Measurements from ENCODE around the gene MDC1. TPM values are rescaled to one million over a fixed set of nuclear protein-coding genes. Genes with fewer than 3 reads are reported as not detected.

The MDC1 gene
- total and polyA plus RNA-seq, 2 of the 13 experiments (the other 11 are each of a cell fraction or from before 2014, with no cell fraction given): 8.4 to 14.0 TPM

DNA sequence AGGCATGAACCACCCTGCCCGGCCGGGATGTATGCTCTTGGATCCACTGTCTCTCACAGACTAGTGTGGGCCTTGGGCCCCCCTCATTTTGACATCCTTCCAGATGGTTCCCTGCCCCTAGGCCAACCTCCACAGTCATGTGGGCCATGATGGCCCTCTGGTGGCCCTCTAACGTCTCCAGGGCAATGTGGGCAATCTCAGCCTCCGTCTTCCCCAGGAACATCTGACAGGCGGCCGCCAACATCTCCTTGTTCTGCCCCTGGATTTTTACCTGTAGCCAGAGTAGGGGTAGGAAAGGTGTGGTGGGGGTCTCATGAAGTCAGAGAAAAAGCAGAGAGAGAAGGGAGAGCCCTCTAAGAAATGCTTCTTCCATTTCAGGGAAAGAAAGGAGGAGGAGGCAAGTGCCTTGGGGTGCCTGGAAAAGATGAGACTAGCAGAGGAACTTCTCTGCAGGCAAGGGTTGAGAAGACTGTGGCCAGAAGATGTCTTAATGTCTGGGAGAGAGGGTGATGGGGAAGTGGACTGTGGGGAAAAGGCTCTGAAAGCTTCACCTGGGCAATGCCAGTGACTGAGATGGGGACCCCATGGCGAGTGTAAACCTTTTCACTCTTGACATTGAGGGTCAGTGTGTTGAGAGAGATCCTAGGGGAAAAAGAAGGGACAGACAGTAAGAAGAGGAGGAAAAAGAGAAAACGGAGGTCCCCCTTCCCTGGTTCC, 24.1 kb upstream of the MDC1 start (continued):
- no peak for TF ChIP-seq ZNF317 (CRISPR knock-in tag; IDR thresholded peaks at IDR 0.05)
- TF ChIP-seq KDM5B (CRISPR knock-in tag; IDR thresholded peaks at IDR 0.05; ENCODE audit: borderline replicate concordance): 0 out of 2 replicates have a peak, but pooled peaks have one; percentile 31
- TF ChIP-seq ATF7-NPFF (CRISPR knock-in tag; IDR thresholded peaks at IDR 0.05; ENCODE audit: low read depth): no peak
- TF ChIP-seq SAP130 (CRISPR knock-in tag; IDR thresholded peaks at IDR 0.05; ENCODE audit: low read depth): no peak
- 0 out of 2 replicates have a peak, but pooled peaks have one; percentile 10 for TF ChIP-seq ZNF768 (CRISPR knock-in tag; IDR thresholded peaks at IDR 0.05)
- no peak for TF ChIP-seq MEIS1 (CRISPR knock-in tag; IDR thresholded peaks at IDR 0.05; ENCODE audit: borderline replicate concordance)
- TF ChIP-seq MLLT10 (CRISPR knock-in tag; IDR thresholded peaks at IDR 0.05): no peak
- TF ChIP-seq HMG20B (CRISPR knock-in tag; conservative IDR thresholded peaks at IDR 0.05): no peak
- TF ChIP-seq ZC3H4 (CRISPR knock-in tag; IDR thresholded peaks at IDR 0.05; ENCODE audit: borderline replicate concordance): no peak
- no peak for TF ChIP-seq ZNF337 (CRISPR knock-in tag; IDR thresholded peaks at IDR 0.05; ENCODE audit: borderline replicate concordance, low read depth)
- TF ChIP-seq NR3C1 (CRISPR knock-in tag; IDR thresholded peaks at IDR 0.05): no peak
- TF ChIP-seq, protein P1, sequence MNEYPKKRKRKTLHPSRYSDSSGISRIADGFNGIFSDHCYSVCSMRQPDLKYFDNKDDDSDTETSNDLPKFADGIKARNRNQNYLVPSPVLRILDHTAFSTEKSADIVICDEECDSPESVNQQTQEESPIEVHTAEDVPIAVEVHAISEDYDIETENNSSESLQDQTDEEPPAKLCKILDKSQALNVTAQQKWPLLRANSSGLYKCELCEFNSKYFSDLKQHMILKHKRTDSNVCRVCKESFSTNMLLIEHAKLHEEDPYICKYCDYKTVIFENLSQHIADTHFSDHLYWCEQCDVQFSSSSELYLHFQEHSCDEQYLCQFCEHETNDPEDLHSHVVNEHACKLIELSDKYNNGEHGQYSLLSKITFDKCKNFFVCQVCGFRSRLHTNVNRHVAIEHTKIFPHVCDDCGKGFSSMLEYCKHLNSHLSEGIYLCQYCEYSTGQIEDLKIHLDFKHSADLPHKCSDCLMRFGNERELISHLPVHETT (CRISPR knock-in tag; conservative IDR thresholded peaks at IDR 0.05): 0 out of 2 replicates have a peak, but pooled peaks have one; percentile 9
- no peak for TF ChIP-seq KDM5A (IDR thresholded peaks at IDR 0.05; ENCODE audit: borderline replicate concordance, low read length)
- no peak for TF ChIP-seq ONECUT2 (CRISPR knock-in tag; IDR thresholded peaks at IDR 0.05)
- TF ChIP-seq ZNF296 (CRISPR knock-in tag; conservative IDR thresholded peaks at IDR 0.05): no peak
- TF ChIP-seq MZF1 (CRISPR knock-in tag; IDR thresholded peaks at IDR 0.05; ENCODE audit: borderline replicate concordance): no peak
- TF ChIP-seq ZNF883 (CRISPR knock-in tag; IDR thresholded peaks at IDR 0.05; ENCODE audit: not compliant biosample characterization): no peak
- TF ChIP-seq, protein P2, sequence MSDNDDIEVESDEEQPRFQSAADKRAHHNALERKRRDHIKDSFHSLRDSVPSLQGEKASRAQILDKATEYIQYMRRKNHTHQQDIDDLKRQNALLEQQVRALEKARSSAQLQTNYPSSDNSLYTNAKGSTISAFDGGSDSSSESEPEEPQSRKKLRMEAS (IDR thresholded peaks at IDR 0.05): no peak
- TF ChIP-seq ZSCAN9 (CRISPR knock-in tag; IDR thresholded peaks at IDR 0.05; ENCODE audit: borderline replicate concordance): no peak
- TF ChIP-seq, protein P3, sequence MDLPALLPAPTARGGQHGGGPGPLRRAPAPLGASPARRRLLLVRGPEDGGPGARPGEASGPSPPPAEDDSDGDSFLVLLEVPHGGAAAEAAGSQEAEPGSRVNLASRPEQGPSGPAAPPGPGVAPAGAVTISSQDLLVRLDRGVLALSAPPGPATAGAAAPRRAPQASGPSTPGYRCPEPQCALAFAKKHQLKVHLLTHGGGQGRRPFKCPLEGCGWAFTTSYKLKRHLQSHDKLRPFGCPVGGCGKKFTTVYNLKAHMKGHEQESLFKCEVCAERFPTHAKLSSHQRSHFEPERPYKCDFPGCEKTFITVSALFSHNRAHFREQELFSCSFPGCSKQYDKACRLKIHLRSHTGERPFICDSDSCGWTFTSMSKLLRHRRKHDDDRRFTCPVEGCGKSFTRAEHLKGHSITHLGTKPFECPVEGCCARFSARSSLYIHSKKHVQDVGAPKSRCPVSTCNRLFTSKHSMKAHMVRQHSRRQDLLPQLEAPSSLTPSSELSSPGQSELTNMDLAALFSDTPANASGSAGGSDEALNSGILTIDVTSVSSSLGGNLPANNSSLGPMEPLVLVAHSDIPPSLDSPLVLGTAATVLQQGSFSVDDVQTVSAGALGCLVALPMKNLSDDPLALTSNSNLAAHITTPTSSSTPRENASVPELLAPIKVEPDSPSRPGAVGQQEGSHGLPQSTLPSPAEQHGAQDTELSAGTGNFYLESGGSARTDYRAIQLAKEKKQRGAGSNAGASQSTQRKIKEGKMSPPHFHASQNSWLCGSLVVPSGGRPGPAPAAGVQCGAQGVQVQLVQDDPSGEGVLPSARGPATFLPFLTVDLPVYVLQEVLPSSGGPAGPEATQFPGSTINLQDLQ (CRISPR knock-in tag; IDR thresholded peaks at IDR 0.05): no peak
- TF ChIP-seq CBX2 (IDR thresholded peaks at IDR 0.05; ENCODE audit: low read depth, low read length): no peak
- no peak for TF ChIP-seq CBX2 (CRISPR knock-in tag; IDR thresholded peaks at IDR 0.05; ENCODE audit: low read depth)
- TF ChIP-seq, protein P4, sequence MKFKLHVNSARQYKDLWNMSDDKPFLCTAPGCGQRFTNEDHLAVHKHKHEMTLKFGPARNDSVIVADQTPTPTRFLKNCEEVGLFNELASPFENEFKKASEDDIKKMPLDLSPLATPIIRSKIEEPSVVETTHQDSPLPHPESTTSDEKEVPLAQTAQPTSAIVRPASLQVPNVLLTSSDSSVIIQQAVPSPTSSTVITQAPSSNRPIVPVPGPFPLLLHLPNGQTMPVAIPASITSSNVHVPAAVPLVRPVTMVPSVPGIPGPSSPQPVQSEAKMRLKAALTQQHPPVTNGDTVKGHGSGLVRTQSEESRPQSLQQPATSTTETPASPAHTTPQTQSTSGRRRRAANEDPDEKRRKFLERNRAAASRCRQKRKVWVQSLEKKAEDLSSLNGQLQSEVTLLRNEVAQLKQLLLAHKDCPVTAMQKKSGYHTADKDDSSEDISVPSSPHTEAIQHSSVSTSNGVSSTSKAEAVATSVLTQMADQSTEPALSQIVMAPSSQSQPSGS (CRISPR knock-in tag; IDR thresholded peaks at IDR 0.05): no peak
- TF ChIP-seq FOSL2 (CRISPR knock-in tag; IDR thresholded peaks at IDR 0.05): peak; percentile 5; the same call in 1 of the 2 replicates
- no peak for TF ChIP-seq NCOR1 (IDR thresholded peaks at IDR 0.05; ENCODE audit: borderline replicate concordance, low read length)
- TF ChIP-seq HNF4G (IDR thresholded peaks at IDR 0.05; ENCODE audit: borderline replicate concordance, low read depth, low read length): no peak
- TF ChIP-seq HNF4G (CRISPR knock-in tag; IDR thresholded peaks at IDR 0.05; ENCODE audit: borderline replicate concordance, low read depth): no peak

Measured in HepG2 (cell line).